H1 (cell line): ENCODE results near the gene SS18L1. TPM values are rescaled to one million over a fixed set of nuclear protein-coding genes. Genes with fewer than 3 reads are reported as not detected.

Source experiments
- HDAC2 ChIP-seq, 2 experiments: fragments of 300-600 bp in 1 of 2; sonication (generic) in 1 of 2; IDR thresholded peaks; 2 replicates each; pipeline ENCODE4 v1.6.1; 2011 to 2012; ENCODE audit warnings: low read depth in 2 of 2, low read length in 2 of 2, mild to moderate bottlenecking in 2 of 2, moderate library complexity in 2 of 2, borderline replicate concordance in 1 of 2, inconsistent platforms in 1 of 2
- PHF8 ChIP-seq: fragments of 200-600 bp; sonication (generic); conservative IDR thresholded peaks from 2 replicates; pipeline ENCODE4 v1.7.1; 2012; ENCODE audit warnings: low read depth, mild to moderate bottlenecking, inconsistent platforms, low read length, moderate library complexity
- SIX5 ChIP-seq: IDR thresholded peaks from 2 replicates; pipeline ENCODE4 v1.6.1; 2011; ENCODE audit warnings: mild to moderate bottlenecking, low read depth, low read length
- polyA plus RNA-seq, 7 experiments: library from polyadenylated mRNA; depleted of rRNA in 3 of 7; stranded (reverse) in 5 of 7; unstranded in 2 of 7; fragments of >200 nt in 5 of 7; fragments of 200-250 nt in 2 of 7; gene quantifications; 1 replicate in 5 of 7; 2 replicates in 1 of 7; 4 replicates in 1 of 7; pipeline versions ENCODE4 v1.2.1 to v1.2.3, GENCODE V29; 2011 to 2013; ENCODE audit warnings: missing spikeins in 2 of 7, mixed read lengths in 2 of 7
- total RNA-seq: library from RNA; stranded (reverse); fragmentation: NEBNext Ultra II Directional; extraction: Animal tissue kit (Norgen Biotek cat#: 25700); gene quantifications from 2 replicates; pipeline ENCODE4 v1.2.1, GENCODE V29; 2021
- TF ChIP-seq, protein P1 (sequence below): fragments of 300-600 bp; sonication (generic); IDR thresholded peaks from 2 replicates; pipeline ENCODE4 v1.7.1; 2012; ENCODE audit warnings: low read length, moderate library complexity, mild to moderate bottlenecking, inconsistent platforms; ENCODE audit not compliant: insufficient replicate concordance
- TF ChIP-seq, protein P2 (sequence below): IDR thresholded peaks from 2 replicates; pipeline ENCODE4 v1.6.1; 2012; ENCODE audit warnings: low read length, inconsistent platforms

The SS18L1 gene
- total and polyA plus RNA-seq, 2 of the 8 experiments (the other 6 are each of a cell fraction or from before 2014, with no cell fraction given), result 28.4 to 29.7 TPM

DNA sequence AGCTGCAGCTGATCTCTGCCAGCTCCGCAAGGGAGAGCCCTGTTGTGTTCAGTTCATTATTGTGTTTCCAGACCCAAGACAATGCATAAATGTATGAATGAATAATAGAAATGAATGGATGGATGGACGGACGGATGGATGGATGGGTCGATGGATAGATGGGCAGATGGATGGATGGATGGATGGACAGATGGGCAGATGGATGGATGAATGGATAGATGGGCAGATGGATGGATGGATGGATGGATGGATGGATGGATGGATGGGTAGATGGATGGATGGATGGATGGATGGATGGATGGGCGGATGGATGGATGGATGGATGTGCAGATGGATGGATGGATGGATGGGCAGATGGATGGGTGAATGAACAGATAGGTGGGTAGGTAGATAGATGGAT, 38.0 kb upstream of the SS18L1 start (continued):
- TF ChIP-seq, protein P1, sequence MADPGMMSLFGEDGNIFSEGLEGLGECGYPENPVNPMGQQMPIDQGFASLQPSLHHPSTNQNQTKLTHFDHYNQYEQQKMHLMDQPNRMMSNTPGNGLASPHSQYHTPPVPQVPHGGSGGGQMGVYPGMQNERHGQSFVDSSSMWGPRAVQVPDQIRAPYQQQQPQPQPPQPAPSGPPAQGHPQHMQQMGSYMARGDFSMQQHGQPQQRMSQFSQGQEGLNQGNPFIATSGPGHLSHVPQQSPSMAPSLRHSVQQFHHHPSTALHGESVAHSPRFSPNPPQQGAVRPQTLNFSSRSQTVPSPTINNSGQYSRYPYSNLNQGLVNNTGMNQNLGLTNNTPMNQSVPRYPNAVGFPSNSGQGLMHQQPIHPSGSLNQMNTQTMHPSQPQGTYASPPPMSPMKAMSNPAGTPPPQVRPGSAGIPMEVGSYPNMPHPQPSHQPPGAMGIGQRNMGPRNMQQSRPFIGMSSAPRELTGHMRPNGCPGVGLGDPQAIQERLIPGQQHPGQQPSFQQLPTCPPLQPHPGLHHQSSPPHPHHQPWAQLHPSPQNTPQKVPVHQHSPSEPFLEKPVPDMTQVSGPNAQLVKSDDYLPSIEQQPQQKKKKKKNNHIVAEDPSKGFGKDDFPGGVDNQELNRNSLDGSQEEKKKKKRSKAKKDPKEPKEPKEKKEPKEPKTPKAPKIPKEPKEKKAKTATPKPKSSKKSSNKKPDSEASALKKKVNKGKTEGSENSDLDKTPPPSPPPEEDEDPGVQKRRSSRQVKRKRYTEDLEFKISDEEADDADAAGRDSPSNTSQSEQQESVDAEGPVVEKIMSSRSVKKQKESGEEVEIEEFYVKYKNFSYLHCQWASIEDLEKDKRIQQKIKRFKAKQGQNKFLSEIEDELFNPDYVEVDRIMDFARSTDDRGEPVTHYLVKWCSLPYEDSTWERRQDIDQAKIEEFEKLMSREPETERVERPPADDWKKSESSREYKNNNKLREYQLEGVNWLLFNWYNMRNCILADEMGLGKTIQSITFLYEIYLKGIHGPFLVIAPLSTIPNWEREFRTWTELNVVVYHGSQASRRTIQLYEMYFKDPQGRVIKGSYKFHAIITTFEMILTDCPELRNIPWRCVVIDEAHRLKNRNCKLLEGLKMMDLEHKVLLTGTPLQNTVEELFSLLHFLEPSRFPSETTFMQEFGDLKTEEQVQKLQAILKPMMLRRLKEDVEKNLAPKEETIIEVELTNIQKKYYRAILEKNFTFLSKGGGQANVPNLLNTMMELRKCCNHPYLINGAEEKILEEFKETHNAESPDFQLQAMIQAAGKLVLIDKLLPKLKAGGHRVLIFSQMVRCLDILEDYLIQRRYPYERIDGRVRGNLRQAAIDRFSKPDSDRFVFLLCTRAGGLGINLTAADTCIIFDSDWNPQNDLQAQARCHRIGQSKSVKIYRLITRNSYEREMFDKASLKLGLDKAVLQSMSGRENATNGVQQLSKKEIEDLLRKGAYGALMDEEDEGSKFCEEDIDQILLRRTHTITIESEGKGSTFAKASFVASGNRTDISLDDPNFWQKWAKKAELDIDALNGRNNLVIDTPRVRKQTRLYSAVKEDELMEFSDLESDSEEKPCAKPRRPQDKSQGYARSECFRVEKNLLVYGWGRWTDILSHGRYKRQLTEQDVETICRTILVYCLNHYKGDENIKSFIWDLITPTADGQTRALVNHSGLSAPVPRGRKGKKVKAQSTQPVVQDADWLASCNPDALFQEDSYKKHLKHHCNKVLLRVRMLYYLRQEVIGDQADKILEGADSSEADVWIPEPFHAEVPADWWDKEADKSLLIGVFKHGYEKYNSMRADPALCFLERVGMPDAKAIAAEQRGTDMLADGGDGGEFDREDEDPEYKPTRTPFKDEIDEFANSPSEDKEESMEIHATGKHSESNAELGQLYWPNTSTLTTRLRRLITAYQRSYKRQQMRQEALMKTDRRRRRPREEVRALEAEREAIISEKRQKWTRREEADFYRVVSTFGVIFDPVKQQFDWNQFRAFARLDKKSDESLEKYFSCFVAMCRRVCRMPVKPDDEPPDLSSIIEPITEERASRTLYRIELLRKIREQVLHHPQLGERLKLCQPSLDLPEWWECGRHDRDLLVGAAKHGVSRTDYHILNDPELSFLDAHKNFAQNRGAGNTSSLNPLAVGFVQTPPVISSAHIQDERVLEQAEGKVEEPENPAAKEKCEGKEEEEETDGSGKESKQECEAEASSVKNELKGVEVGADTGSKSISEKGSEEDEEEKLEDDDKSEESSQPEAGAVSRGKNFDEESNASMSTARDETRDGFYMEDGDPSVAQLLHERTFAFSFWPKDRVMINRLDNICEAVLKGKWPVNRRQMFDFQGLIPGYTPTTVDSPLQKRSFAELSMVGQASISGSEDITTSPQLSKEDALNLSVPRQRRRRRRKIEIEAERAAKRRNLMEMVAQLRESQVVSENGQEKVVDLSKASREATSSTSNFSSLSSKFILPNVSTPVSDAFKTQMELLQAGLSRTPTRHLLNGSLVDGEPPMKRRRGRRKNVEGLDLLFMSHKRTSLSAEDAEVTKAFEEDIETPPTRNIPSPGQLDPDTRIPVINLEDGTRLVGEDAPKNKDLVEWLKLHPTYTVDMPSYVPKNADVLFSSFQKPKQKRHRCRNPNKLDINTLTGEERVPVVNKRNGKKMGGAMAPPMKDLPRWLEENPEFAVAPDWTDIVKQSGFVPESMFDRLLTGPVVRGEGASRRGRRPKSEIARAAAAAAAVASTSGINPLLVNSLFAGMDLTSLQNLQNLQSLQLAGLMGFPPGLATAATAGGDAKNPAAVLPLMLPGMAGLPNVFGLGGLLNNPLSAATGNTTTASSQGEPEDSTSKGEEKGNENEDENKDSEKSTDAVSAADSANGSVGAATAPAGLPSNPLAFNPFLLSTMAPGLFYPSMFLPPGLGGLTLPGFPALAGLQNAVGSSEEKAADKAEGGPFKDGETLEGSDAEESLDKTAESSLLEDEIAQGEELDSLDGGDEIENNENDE, result no peak
- TF ChIP-seq, protein P2, sequence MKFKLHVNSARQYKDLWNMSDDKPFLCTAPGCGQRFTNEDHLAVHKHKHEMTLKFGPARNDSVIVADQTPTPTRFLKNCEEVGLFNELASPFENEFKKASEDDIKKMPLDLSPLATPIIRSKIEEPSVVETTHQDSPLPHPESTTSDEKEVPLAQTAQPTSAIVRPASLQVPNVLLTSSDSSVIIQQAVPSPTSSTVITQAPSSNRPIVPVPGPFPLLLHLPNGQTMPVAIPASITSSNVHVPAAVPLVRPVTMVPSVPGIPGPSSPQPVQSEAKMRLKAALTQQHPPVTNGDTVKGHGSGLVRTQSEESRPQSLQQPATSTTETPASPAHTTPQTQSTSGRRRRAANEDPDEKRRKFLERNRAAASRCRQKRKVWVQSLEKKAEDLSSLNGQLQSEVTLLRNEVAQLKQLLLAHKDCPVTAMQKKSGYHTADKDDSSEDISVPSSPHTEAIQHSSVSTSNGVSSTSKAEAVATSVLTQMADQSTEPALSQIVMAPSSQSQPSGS, result no peak
- TF ChIP-seq PHF8 (no peak), SIX5 (no peak), HDAC2 (IDR thresholded peaks at IDR 0.05; ENCODE audit: borderline replicate concordance in 1 of 2, low read depth in 2 of 2, low read length in 2 of 2) (no peak)
